T-helper 22 cell (primary cell): Measurements from ENCODE around the gene ASCL2.

Source experiments
- DNase-seq: peaks from one replicate; pipeline ENCODE4 v3.0.0-alpha.2; 2020; ENCODE audit warnings: low read depth

Gene ASCL2

GRCh38 chr11:2271327-2272227 is 1.2 kb upstream of the ASCL2 start:
- DNase-seq, result no peak

- DNase-seq, result no peak
These were observed 614 bp upstream of the ASCL2 start for GRCh38 chr11:2271077-2271326.

GRCh38 chr11:2269601-2270321 is 627 bp downstream of the ASCL2 start:
- DNase-seq, result no peak

- DNase-seq, result no peak
These were observed 1.4 kb downstream of the ASCL2 start for GRCh38 chr11:2268729-2269600.

GRCh38 chr11:2267851-2268728 is 2.3 kb downstream of the ASCL2 start:
- no peak for DNase-seq

- DNase-seq, result no peak
These were observed 3.0 kb downstream of the ASCL2 start for GRCh38 chr11:2267306-2267850.

DNA sequence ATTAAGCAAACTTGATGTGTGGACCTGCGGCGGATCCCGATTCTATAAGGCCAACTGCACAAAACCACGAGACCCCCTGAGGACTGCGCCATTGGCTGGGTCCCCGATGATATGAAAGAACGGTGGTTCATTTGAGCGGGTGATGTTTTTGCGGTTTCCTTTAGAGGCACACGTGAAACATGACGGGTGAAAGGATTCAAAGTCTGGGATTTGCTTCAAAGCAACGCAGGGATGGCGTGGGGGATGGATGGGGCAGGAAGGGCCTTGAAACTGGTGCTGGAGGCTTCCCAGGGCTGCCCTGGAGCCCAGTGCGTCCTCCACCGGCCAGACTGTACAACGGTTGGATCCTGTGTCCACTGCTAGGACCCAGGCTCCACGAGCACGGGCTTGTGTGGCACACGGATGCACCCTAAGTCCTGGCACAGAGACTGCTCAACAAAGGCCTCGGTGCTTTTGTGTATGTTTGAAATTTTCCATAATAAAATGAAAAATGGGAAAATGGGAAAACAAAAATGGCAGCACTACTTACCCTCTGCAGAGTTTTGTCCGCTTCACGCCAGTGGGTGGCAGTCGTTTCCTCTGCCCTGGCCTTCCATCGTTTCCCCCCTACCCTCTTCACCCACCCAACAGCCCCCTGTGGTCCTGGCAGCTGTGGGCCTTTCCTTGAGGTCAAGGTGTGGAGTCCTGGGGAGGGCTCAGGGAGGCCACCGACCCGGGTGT is 3.6 kb downstream of the ASCL2 start:
- DNase-seq, result no peak

GRCh38 chr11:2265854-2266585 is 4.4 kb downstream of the ASCL2 start:
- no peak for DNase-seq

GRCh38 chr11:2265396-2265795 is 5.0 kb downstream of the ASCL2 start:
- no peak for DNase-seq

GRCh38 chr11:2264366-2265053 is 5.9 kb downstream of the ASCL2 start:
- no peak for DNase-seq

DNA sequence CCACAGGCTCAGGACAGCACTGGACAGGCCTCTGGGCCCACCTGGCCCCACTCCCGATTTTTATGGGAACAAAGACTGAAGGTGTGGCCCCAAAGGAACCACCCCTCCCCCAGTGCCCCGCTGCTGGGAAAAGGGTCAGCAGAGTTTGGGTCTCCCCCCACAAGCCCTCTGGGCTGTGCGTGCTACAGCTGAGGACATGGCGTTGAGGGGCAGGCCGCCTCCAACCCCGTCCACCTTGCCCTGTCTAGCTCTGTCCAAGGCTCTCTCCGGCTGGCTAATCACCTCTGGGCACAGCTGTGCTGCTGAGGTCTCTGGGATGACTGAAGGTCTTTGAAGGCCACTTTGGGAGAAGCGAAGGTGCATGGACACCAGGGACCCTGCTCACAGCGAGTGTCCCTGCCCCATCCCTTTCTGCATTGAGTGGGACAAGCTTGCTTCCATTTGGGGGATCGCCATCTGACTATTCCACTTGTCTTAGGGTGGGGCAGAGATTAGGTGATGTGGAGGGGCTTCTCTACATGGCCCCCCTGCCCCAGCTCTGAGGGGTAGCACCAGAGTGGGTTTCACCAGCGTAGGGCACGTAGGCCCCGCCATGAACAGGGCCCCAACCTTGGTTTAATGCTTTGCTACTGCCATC is 6.5 kb downstream of the ASCL2 start:
- no peak for DNase-seq

DNA sequence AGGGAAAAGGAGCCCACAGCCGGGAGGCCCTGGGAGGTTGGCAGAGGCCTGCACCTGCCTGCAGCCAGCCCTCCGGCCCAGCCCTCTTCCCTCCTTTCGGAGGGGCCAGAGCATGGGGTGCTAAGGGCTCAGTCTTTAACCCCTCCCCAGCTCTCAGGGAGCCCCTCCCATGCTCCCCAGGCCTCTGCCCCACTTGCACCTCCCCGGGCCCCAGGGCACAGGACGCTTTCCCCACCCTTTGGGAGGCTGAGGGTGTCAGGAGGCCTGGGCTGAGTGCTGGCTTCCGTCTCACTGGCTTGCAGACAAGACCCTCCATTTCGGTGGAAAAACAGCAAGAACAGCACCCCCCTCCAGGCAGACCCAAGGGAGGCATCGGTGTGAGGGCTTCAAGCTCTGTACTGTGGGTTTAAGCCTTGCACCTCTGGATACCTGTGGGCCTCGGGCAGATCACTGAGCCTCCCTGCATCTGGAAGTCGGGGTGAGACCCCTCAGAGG is 7.3 kb downstream of the ASCL2 start:
- no peak for DNase-seq

DNA sequence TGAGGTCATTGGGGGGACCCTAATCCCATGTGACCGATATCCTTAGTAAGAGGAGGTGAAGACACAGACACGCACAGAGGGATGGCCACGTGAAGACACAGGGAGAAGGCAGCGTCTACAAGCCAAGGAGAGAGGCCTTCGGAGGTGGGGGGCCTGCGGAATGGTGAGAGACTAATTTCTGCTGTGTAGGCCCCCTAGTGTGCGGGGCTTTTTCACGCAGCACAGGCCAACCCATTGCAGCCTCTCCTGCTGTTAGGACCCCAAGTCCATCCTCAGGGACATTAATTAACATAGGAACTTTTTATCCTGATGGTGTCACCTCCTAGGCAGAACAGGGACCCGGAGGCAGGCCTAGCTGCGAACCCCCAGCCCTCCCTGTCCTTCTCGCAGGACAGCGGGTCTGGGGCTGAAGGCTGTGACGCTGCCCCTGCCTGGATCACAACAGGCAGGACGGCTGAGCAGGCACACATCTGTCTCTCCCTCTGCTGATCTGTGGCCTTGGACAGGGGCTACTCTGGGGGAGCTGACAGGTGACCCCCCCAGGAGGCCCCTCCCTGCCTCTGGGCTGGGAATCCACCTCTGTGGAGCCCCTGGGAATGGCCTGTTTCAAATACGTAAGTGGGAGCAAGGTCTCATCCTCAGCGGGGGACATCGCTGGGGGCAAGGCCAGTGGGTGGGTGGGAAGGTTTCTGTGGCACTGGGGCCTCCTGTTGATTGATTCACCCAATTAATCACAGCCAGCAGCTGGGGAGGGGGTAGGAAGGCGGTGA is 7.9 kb downstream of the ASCL2 start:
- no peak for DNase-seq

DNA sequence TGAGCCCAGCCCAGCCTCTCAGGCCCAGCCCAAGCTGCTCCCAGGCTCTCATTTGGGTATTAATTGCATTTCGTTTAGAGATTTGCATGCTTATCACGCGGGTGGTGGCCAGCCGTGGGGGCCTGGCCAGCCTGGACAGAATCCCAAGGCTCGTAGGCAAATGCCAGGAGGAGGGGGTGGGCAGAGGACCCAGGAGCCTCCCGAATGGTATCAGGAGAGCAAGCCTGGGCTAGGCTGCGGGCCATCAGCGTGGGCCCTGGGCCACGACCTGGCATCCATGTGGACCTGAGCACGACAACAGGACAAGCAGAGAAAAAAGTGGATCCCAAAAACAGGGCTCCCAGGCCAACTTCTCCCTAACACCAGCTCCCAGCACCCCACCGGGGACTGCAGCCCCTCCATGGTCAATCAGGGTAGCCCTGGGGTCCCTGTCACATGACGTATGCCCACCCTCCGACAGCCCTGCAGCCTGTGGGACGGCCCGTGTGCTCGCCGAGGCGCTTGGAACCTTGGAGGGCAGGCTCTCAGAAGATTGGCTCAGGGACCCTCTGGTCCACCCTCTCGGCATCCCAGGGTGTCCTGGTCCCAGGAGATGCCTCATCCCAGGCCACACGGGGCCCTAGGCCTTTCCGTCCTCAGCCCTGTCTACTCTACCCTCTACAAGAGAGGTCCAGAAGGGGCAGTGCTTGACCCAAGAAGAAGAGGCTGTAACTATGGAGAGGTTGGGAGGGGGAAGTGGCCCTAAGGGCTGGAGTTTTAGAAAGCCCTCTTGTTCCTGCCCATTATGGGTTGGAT is 8.8 kb downstream of the ASCL2 start:
- DNase-seq, result no peak

GRCh38 chr11:2260491-2261364 is 9.7 kb downstream of the ASCL2 start:
- DNase-seq, result no peak

GRCh38 chr11:2259897-2260451 is 10.4 kb downstream of the ASCL2 start:
- no peak for DNase-seq
